HG03039 (cell line): ENCODE data around the gene TARS1.

Source experiments
- ATAC-seq: cut with Tn5 transposase; IDR thresholded peaks from one replicate; pipeline ENCODE4 v1.9.1; 2021; ENCODE audit warnings: mild to moderate bottlenecking, moderate library complexity; ENCODE audit not compliant: unreplicated experiment

Gene TARS1

GRCh38 chr5:33438996-33439395 lies 1.8 kb upstream of the TARS1 start:
- no peak for ATAC-seq

- no peak for ATAC-seq
Measured at GRCh38 chr5:33439905-33440481, 772 bp upstream of the TARS1 start.

- ATAC-seq, result no peak
Measured at GRCh38 chr5:33441241-33442177, 744 bp downstream of the TARS1 start.

- no peak for ATAC-seq
Measured at GRCh38 chr5:33444542-33444941, 3.8 kb downstream of the TARS1 start.

GRCh38 chr5:33445798-33446197 lies 5.0 kb downstream of the TARS1 start:
- ATAC-seq, result no peak

- ATAC-seq, result no peak
Measured at GRCh38 chr5:33448118-33448517, 7.4 kb downstream of the TARS1 start.

GRCh38 chr5:33457126-33457525 lies 16.4 kb downstream of the TARS1 start:
- ATAC-seq, result no peak

- ATAC-seq, result no peak
Measured at GRCh38 chr5:33457817-33458216, 17.1 kb downstream of the TARS1 start.

- ATAC-seq, result no peak
Measured at GRCh38 chr5:33460210-33460609, 19.4 kb downstream of the TARS1 start.

GRCh38 chr5:33462456-33462855 lies 21.7 kb downstream of the TARS1 start:
- no peak for ATAC-seq

- no peak for ATAC-seq
Measured at GRCh38 chr5:33465120-33465519, 24.4 kb downstream of the TARS1 start.

GRCh38 chr5:33468775-33469435 lies 28.1 kb downstream of the TARS1 start:
- no peak for ATAC-seq

GRCh38 chr5:33470544-33470943 lies 29.8 kb downstream of the TARS1 start:
- ATAC-seq, result no peak

GRCh38 chr5:33472805-33473409 lies 32.1 kb downstream of the TARS1 start:
- ATAC-seq, result no peak

- ATAC-seq, result no peak
Measured at GRCh38 chr5:33474004-33474403, 33.2 kb downstream of the TARS1 start.

- ATAC-seq, result no peak
Measured at GRCh38 chr5:33474931-33475499, 34.2 kb downstream of the TARS1 start.

GRCh38 chr5:33475706-33476105 lies 34.9 kb downstream of the TARS1 start:
- ATAC-seq, result no peak

- ATAC-seq, result no peak
Measured at GRCh38 chr5:33476992-33477391, 36.2 kb downstream of the TARS1 start.

GRCh38 chr5:33477816-33478215 lies 37.1 kb downstream of the TARS1 start:
- ATAC-seq, result no peak

GRCh38 chr5:33479311-33479710 lies 38.5 kb downstream of the TARS1 start:
- ATAC-seq, result no peak

- ATAC-seq, result no peak
Measured at GRCh38 chr5:33480876-33481275, 40.1 kb downstream of the TARS1 start.
